Common myeloid progenitor, CD34-positive (primary cell): ENCODE results near the gene TRMT10A.

Source experiments
- CTCF ChIA-PET: fragments of 350-600 bp; sonication (Branson Sonifier 250); formaldehyde crosslinking; loops from one replicate; lab custom pipeline; 2021; ENCODE audit warnings: antibody characterized with exemption; lab: Charles Lee
- POLR2A ChIA-PET: fragments of 350-600 bp; sonication (Branson Sonifier 250); formaldehyde crosslinking; loops from one replicate; lab custom pipeline; 2021; ENCODE audit warnings: antibody characterized with exemption; lab: Charles Lee
- DNase-seq, 3 donors: peaks; one replicate each; pipeline versions ENCODE4 v3.0.0 to v3.0.0-alpha.2; 2013
- H3K27ac ChIP-seq, 2 experiments: 1 replicate in 1 of 2; 2 replicates in 1 of 2; pipeline ENCODE4 v1.7.0; 2013; ENCODE audit warnings: inconsistent platforms in 2 of 2, low read length in 2 of 2, mild to moderate bottlenecking in 2 of 2, low read depth in 1 of 2, moderate library complexity in 1 of 2; ENCODE audit not compliant: severe bottlenecking in 2 of 2, insufficient read depth in 1 of 2, poor library complexity in 1 of 2
- H3K27me3 ChIP-seq, 5 experiments: replicated peaks in 2 of 5; 1 replicate in 3 of 5; 2 replicates in 2 of 5; pipeline versions ENCODE4 v1.6.1 to v1.7.0; 2013; ENCODE audit warnings: low read length in 4 of 5, mild to moderate bottlenecking in 2 of 5, moderate library complexity in 2 of 5, inconsistent platforms in 1 of 5; ENCODE audit not compliant: insufficient read depth in 5 of 5, control insufficient read depth in 4 of 5
- H3K36me3 ChIP-seq, 4 experiments: 1 replicate in 2 of 4; 2 replicates in 2 of 4; pipeline versions ENCODE4 v1.6.1 to v1.7.0; 2013; ENCODE audit warnings: low read length in 3 of 4, control low read depth in 1 of 4, mild to moderate bottlenecking in 1 of 4; ENCODE audit not compliant: control insufficient read depth in 4 of 4, insufficient read depth in 4 of 4
- H3K4me1 ChIP-seq, 4 experiments: 1 replicate in 3 of 4; 2 replicates in 1 of 4; pipeline versions ENCODE4 v1.6.1 to v1.7.1; 2013; ENCODE audit warnings: low read length in 3 of 4, mild to moderate bottlenecking in 3 of 4, control low read depth in 1 of 4, inconsistent platforms in 1 of 4, moderate library complexity in 1 of 4; ENCODE audit not compliant: control insufficient read depth in 4 of 4, insufficient read depth in 4 of 4; ENCODE audit errors: control extremely low read depth in 1 of 4
- H3K4me3 ChIP-seq, 7 experiments: 1 replicate in 4 of 7; 2 replicates in 3 of 7; pipeline versions ENCODE4 v1.5.1 to v1.7.0; 2013; ENCODE audit warnings: mild to moderate bottlenecking in 7 of 7, low read length in 6 of 7, moderate library complexity in 6 of 7, inconsistent platforms in 2 of 7, low read depth in 2 of 7, control low read depth in 1 of 7; ENCODE audit not compliant: insufficient read depth in 4 of 7, control insufficient read depth in 1 of 7; ENCODE audit errors: extremely low read depth in 1 of 7
- H3K9me3 ChIP-seq, 5 experiments: 1 replicate in 4 of 5; 2 replicates in 1 of 5; pipeline versions ENCODE4 v1.6.1 to v1.7.1; 2013; ENCODE audit warnings: low read length in 4 of 5, mild to moderate bottlenecking in 2 of 5, inconsistent platforms in 1 of 5, low read depth in 1 of 5, moderate library complexity in 1 of 5; ENCODE audit not compliant: control insufficient read depth in 4 of 5, insufficient read depth in 2 of 5; ENCODE audit errors: control extremely low read depth in 1 of 5
- WGBS: methylation state at CpG from one replicate; pipeline ENCODE4 v1.1.5; 2013; ENCODE audit not compliant: insufficient coverage; 5-methylcytosine and 5-hydroxymethylcytosine counted together

Gene TRMT10A

DNA sequence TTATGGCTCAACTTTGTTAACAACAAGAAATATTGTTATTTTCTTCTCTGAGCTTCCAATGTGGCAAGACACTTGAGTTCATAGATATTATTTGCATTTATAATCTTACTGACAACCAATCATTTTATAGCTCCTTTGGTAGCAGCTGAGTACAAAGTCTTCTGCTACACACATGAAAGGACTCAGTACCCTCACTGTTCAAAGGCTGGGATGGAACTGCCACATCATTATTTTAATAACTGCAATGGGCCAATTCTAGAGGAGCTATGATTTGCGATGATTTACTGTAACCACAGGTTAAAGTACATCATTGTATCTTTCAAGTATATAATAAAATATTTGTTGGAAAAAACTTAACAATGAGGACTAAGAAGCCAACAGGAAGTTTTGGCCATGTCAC lies 21.7 kb upstream of the TRMT10A start:
- no CpG with 5 or more reads among the region's 1 CpG for WGBS
- ChIA-PET POLR2A (no interaction called here), CTCF (interaction anchor here (1.0 kb wide), 1 partner anchor 327 kb away, joined by 3 read pairs; no protein-coding TSS in a partner anchor)
- H3K9me3 ChIP-seq: peaks cover 0 to 1% (median 0%) of the 10 kb centered on the region in 5 experiments
- no peak for DNase-seq
- H3K4me3 ChIP-seq: no peak overlapping the region
- no peaks in the 10 kb centered on the region for H3K4me1 ChIP-seq
- no peaks in the 10 kb centered on the region for H3K36me3 ChIP-seq
- no peak overlapping the region for H3K27ac ChIP-seq
- peaks cover 0 to 17% (median 0%) of the 10 kb centered on the region in 5 experiments for H3K27me3 ChIP-seq

DNA sequence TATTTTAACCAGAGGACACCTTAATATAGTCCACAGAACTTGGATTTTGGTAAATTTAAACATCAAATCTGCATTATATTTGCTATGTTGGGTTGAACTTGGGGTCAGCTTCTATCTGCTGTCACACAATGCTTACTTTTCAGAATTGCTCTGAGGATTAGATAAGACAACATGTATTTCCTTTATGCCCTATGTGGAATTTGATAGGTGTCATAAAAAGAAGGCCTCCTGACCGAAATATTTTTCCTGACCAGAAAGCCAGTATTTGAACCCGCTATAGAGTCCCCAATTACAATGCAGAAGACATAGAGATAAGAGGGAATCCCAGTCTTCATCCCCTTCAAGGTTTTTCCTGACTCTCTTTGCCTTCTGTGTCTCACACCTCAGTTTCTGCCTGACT lies 14.9 kb upstream of the TRMT10A start:
- peaks cover 0 to 11% (median 0%) of the 10 kb centered on the region in 5 experiments for H3K27me3 ChIP-seq
- no peak for DNase-seq
- H3K27ac ChIP-seq: no peak overlapping the region
- H3K4me1 ChIP-seq: no peaks in the 10 kb centered on the region
- 93% methylated on average over 2 of the region's 2 CpGs for WGBS
- no peaks in the 10 kb centered on the region for H3K36me3 ChIP-seq
- ChIA-PET POLR2A (no interaction called here), CTCF (no interaction called here)
- no peak overlapping the region for H3K4me3 ChIP-seq
- H3K9me3 ChIP-seq: no peaks in the 10 kb centered on the region

DNA sequence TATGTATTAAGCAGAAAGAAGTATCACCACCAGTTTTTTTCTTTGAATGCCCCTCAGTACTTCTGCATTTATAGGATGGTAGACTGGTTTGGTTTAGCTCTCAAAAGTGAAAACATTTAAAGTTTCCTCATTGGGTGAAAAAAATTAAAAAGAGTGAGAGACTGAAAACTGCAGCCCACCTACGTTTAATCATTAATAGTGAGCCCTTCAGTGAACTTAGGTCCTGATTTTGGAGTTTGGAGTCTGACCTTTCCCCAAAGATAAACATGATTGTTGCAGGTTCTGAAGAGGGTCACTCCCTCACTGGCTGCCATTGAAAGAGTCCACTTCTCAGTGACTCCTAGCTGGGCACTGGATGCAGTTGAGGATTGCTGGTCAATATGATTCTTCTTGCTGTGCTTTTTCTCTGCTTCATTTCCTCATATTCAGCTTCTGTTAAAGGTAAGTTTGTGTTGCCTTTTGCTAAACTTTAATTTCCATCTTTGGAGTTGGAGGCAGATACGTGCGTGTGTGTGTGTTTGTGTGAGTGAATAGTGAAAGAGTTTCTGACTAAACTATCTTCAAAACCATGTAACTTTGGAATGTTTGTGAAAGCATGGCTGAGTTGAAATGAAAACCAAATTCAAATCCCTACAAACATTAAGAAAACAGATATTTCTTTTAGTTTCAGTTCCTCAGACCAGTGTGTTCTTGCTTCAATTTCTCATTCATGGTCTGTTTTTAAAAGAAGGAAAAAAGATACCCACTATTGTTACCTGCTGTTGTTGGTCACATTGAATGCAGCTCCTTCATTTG lies 10.9 kb upstream of the TRMT10A start, which contains the start of gene MTTP:
TSS of gene MTTP (plus strand) at position 295 of the 795 bp plus-strand sequence. CDS start at position 381, 86 bp downstream.
- Histone ChIP-seq H3K4me1 (no peaks in the 10 kb centered on the region), H3K36me3 (no peaks in the 10 kb centered on the region), H3K9me3 (no peaks in the 10 kb centered on the region), H3K4me3 (no peak within 1 kb of the TSS), H3K27me3 (peaks cover 0 to 5% (median 2%) of the 10 kb centered on the region in 5 experiments), H3K27ac (no peak within 1 kb of the TSS)
- CTCF ChIA-PET: no interaction called here
- WGBS: 89% methylated on average over 1 of the region's 3 CpGs
- DNase-seq: no peak
- POLR2A ChIA-PET: interaction anchor here (0.6 kb wide), 1 partner anchor 145 kb away, joined by 3 read pairs; no protein-coding TSS in a partner anchor

DNA sequence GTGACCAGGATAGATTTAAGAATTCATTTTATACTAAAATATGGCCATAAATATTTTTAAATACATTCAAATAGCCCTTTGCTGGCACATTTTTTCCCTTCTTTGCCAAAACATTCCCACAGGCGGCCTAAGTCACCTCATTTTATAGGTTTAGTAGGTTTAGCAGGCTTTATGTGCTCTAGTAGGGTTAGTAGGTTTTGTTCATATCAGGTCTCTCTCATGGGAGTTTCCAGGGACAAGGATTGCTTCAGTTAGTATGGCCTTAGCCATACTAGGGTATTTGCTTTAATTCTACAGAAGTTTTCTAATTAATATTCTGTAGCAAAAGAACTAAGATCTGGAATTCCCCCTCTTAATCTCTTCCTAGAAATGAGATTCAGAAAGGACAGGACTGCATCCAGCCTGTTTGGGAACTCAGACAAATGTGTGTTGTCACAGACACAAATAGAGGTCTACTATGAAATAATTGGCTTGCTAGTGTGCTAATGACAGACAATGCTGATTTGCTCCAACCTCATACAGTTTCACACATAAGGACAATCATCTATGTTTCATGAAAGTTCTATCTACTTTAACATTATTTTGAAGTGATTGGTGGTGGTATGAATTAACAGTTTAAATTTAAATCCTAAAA lies 10.0 kb upstream of the TRMT10A start:
- Histone ChIP-seq H3K9me3 (no peaks in the 10 kb centered on the region), H3K4me1 (no peaks in the 10 kb centered on the region), H3K27ac (no peak overlapping the region), H3K36me3 (no peaks in the 10 kb centered on the region), H3K27me3 (peaks cover 0 to 7% (median 3%) of the 10 kb centered on the region in 5 experiments), H3K4me3 (no peak overlapping the region)
- CTCF ChIA-PET: interaction anchor here (0.7 to 1.4 kb wide), 3 partner anchors 10 to 235 kb away, joined by 3 read pairs; partner anchors contain the start of gene TRMT10A
- WGBS: no CpG with 5 or more reads among the region's 1 CpG
- POLR2A ChIA-PET: no interaction called here
- no peak for DNase-seq

DNA sequence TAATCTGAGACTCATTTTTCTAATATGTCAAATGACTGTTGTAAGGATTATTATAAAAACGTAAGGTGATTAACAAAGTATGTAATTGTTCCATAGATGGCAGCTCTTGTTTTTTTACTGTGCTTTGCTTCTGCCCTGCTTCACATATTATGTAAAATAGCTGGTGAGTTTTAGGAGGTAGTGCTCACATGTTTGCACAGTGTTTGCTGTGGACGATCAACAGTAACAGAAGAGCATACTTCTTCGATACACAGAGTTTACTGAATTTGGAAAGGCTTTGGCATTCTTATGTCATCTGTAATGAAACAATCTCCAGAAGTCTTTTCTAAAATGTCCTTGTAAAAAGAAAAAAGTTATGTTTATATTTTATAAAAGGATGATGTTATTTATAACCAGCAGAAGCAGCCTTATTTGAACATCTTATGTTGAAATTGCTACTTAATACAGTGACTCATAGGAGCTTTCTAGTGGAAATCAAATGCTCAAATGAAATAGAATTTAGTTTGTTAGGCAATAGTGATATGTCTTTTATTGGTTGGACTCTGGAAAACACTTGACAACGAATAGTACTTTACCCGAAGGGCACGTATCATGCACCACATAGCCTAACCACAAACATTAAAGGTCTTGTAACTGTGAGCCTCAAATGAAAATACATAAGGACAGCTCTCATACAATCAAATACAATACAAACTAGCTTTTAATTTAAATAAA lies 8.8 kb upstream of the TRMT10A start:
- DNase-seq: no peak
- ChIA-PET CTCF (interaction anchor here (0.9 to 1.4 kb wide), 2 partner anchors 228 to 236 kb away, joined by 3 read pairs; no protein-coding TSS in a partner anchor), POLR2A (no interaction called here)
- Histone ChIP-seq H3K27ac (no peak overlapping the region), H3K27me3 (peaks cover 0 to 7% (median 5%) of the 10 kb centered on the region in 5 experiments), H3K36me3 (no peaks in the 10 kb centered on the region), H3K4me3 (no peak overlapping the region), H3K9me3 (no peaks in the 10 kb centered on the region), H3K4me1 (no peaks in the 10 kb centered on the region)
- 100% methylated on average over 2 of the region's 6 CpGs for WGBS

DNA sequence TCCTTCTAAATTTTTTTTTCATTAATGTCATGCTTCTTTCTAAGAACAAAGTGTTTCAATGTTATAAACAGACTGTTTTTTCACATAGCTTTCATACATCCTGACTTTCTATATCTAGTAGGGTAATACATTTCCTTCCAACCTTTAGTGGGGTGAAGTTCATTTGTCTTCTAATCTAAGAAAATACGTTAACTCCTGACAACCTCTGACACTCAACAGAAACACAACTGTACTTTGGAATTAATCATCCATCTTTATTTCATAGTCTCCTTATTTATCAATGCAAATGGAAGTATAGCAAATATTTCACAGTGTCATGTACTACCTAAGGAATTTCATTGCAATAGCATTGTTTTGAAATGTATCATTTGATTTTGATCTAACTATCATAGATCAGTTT lies 8.0 kb upstream of the TRMT10A start:
- H3K4me3 ChIP-seq: no peak overlapping the region
- H3K36me3 ChIP-seq: no peaks in the 10 kb centered on the region
- no peaks in the 10 kb centered on the region for H3K9me3 ChIP-seq
- no peak for DNase-seq
- WGBS: no CpG with 5 or more reads among the region's 1 CpG
- no peaks in the 10 kb centered on the region for H3K4me1 ChIP-seq
- ChIA-PET POLR2A (no interaction called here), CTCF (interaction anchor here (1.7 kb wide), 1 partner anchor 237 kb away, joined by 7 read pairs; no protein-coding TSS in a partner anchor)
- no peak overlapping the region for H3K27ac ChIP-seq
- peaks cover 0 to 12% (median 5%) of the 10 kb centered on the region in 5 experiments for H3K27me3 ChIP-seq
